HepG2 (cell line): Measurements from ENCODE around the gene ARHGAP4.

Experiments
- IKZF4 ChIP-seq: sonication (generic); formaldehyde crosslinking; IDR thresholded peaks from 2 replicates; pipeline ENCODE4 v1.5.1; 2020; ENCODE audit warnings: borderline replicate concordance, mild to moderate bottlenecking, low read depth, missing genetic modification reagents; ENCODE audit errors: not compliant biosample characterization
- TAF1 ChIP-seq: sonication (generic); formaldehyde crosslinking; IDR thresholded peaks from 2 replicates; pipeline ENCODE4 v1.4.0; 2020; ENCODE audit warnings: missing genetic modification reagents
- ZFX ChIP-seq: sonication (generic); formaldehyde crosslinking; IDR thresholded peaks from 2 replicates; pipeline ENCODE4 v1.4.0; 2020; ENCODE audit warnings: mild to moderate bottlenecking, low read depth, missing genetic modification reagents, moderate library complexity
- TF ChIP-seq, protein P1 (sequence below): sonication (generic); formaldehyde crosslinking; IDR thresholded peaks from 2 replicates; pipeline ENCODE4 v1.5.0; 2020; ENCODE audit warnings: mild to moderate bottlenecking, missing genetic modification reagents, moderate library complexity
- TF ChIP-seq, protein P2 (sequence below): sonication (generic); formaldehyde crosslinking; IDR thresholded peaks from 2 replicates; pipeline ENCODE4 v1.5.1; 2020; ENCODE audit warnings: mild to moderate bottlenecking, moderate library complexity, missing genetic modification reagents

DNA sequence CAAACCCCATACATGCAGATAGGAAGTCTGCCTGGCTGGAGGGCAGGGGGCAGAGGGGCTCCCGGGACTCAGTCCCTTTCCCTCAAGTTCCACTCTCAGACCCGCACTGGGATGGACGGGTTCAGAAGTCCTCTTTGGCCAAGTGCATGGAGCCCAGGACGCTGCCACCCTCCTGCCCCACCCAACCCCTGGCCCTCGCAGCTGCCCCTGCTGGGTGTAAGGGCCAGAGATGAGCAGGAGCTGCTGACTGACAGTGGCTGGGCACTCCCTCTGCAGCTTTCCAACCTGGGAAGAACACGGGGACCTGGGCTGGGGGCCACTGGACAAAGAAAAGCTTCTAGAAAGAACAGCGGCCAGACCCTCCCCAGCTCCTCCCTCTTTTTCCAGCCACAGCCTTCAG is 43.5 kb downstream of the ARHGAP4 start:
- TF ChIP-seq IKZF4 (CRISPR knock-in tag) (no peak), ZFX (no peak), TAF1 (CRISPR knock-in tag) (no peak)
- TF ChIP-seq, protein P1, sequence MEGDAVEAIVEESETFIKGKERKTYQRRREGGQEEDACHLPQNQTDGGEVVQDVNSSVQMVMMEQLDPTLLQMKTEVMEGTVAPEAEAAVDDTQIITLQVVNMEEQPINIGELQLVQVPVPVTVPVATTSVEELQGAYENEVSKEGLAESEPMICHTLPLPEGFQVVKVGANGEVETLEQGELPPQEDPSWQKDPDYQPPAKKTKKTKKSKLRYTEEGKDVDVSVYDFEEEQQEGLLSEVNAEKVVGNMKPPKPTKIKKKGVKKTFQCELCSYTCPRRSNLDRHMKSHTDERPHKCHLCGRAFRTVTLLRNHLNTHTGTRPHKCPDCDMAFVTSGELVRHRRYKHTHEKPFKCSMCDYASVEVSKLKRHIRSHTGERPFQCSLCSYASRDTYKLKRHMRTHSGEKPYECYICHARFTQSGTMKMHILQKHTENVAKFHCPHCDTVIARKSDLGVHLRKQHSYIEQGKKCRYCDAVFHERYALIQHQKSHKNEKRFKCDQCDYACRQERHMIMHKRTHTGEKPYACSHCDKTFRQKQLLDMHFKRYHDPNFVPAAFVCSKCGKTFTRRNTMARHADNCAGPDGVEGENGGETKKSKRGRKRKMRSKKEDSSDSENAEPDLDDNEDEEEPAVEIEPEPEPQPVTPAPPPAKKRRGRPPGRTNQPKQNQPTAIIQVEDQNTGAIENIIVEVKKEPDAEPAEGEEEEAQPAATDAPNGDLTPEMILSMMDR (CRISPR knock-in tag), result no peak
- TF ChIP-seq, protein P2, sequence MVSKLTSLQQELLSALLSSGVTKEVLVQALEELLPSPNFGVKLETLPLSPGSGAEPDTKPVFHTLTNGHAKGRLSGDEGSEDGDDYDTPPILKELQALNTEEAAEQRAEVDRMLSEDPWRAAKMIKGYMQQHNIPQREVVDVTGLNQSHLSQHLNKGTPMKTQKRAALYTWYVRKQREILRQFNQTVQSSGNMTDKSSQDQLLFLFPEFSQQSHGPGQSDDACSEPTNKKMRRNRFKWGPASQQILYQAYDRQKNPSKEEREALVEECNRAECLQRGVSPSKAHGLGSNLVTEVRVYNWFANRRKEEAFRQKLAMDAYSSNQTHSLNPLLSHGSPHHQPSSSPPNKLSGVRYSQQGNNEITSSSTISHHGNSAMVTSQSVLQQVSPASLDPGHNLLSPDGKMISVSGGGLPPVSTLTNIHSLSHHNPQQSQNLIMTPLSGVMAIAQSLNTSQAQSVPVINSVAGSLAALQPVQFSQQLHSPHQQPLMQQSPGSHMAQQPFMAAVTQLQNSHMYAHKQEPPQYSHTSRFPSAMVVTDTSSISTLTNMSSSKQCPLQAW (CRISPR knock-in tag), result no peak
